Right atrium auricular region (tissue), 2 donors: ENCODE results near the gene DDX59. TPM values are rescaled to one million over a fixed set of nuclear protein-coding genes. Genes with fewer than 3 reads are reported as not detected.

Experiments used
- DNase-seq: peaks from one replicate; pipeline ENCODE4 v3.0.0-alpha.2; 2019; ENCODE audit warnings: low spot score
- H3K27ac ChIP-seq, 2 donors: fragments of 200-600 bp; sonication (generic); 1 replicate in 1 of 2; 2 replicates in 1 of 2; pipeline ENCODE4 v1.5.1; 2016 to 2019
- H3K27me3 ChIP-seq, 2 donors: fragments of 200-600 bp; sonication (generic); one replicate each; pipeline versions ENCODE4 v1.5.1 to v1.6.0; 2017 to 2019
- H3K36me3 ChIP-seq: fragments of 200-600 bp; sonication (generic); one replicate; pipeline ENCODE4 v1.5.1; 2016
- H3K4me1 ChIP-seq, 2 donors: fragments of 200-600 bp; sonication (generic); one replicate each; pipeline versions ENCODE4 v1.5.1 to v1.6.0; 2017 to 2019
- H3K4me3 ChIP-seq, 2 donors: fragments of 200-600 bp; sonication (generic); 1 replicate in 1 of 2; 2 replicates in 1 of 2; pipeline ENCODE4 v1.5.1; 2017 to 2019; ENCODE audit warnings: mild to moderate bottlenecking in 1 of 2, moderate library complexity in 1 of 2
- H3K9me3 ChIP-seq, 2 donors: fragments of 200-600 bp; sonication (generic); one replicate each; pipeline ENCODE4 v1.5.1; 2019
- total RNA-seq, 2 donors: library from RNA; depleted of rRNA; stranded (reverse); fragments of >200 nt; gene quantifications; one replicate each; pipeline ENCODE4 v1.1.0, GENCODE V29; 2016
- TF ChIP-seq, protein P1 (sequence below), 2 donors: fragments of 200-600 bp; sonication (generic); IDR thresholded peaks; one replicate each; pipeline ENCODE4 v1.5.1; 2019; ENCODE audit warnings: antibody characterized with exemption in 2 of 2

Gene DDX59
- total RNA-seq, 2 donors from 2014 or later = 13.4 to 21.5 TPM

- no peak for DNase-seq
- TF ChIP-seq, protein P1, sequence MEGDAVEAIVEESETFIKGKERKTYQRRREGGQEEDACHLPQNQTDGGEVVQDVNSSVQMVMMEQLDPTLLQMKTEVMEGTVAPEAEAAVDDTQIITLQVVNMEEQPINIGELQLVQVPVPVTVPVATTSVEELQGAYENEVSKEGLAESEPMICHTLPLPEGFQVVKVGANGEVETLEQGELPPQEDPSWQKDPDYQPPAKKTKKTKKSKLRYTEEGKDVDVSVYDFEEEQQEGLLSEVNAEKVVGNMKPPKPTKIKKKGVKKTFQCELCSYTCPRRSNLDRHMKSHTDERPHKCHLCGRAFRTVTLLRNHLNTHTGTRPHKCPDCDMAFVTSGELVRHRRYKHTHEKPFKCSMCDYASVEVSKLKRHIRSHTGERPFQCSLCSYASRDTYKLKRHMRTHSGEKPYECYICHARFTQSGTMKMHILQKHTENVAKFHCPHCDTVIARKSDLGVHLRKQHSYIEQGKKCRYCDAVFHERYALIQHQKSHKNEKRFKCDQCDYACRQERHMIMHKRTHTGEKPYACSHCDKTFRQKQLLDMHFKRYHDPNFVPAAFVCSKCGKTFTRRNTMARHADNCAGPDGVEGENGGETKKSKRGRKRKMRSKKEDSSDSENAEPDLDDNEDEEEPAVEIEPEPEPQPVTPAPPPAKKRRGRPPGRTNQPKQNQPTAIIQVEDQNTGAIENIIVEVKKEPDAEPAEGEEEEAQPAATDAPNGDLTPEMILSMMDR (IDR thresholded peaks at IDR 0.05) = no peak
- no peaks in the 10 kb centered on the region for H3K9me3 ChIP-seq
- H3K36me3 ChIP-seq = no peaks in the 10 kb centered on the region
- H3K27ac ChIP-seq = no peak overlapping the region
- no peak overlapping the region for H3K4me3 ChIP-seq
- no peaks in the 10 kb centered on the region for H3K27me3 ChIP-seq
- H3K4me1 ChIP-seq = no peaks in the 10 kb centered on the region
Observed at GRCh38 chr1:200707116-200707515, 37.4 kb upstream of the DDX59 start.

DNA sequence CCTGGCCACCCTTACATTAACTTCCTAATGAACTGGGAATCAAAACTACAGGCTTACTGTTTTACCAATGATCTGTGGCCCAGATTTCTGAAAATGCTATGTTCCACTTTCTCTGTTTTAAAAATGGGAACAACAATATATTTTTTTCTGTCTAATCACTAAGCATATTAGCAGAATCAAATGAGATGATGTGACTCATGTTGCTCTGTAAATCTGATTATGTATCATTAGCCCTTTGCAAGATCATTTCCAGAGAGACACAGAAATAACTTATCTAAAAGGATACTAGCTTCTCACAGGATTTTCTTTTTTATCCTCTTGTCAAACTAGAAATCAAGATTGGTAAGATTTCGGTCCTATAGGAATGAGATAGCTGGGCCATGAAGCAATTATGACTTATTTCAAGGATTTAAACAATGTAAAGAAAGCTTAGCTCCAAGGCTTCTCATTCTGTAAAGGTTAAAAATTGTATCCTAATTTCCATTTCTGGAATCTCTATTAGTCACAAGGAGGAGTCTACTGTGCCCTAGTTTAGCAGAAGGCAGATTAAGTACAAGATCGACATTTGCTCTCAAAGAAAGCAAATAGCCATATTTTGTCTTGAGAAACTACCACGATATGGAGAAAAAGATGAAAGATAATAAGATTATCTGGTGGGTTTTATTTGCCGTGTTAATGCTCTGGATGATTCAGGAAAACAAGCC, 36.6 kb upstream of the DDX59 start:
- Histone ChIP-seq H3K27ac (no peak overlapping the region), H3K4me1 (no peaks in the 10 kb centered on the region), H3K4me3 (no peak overlapping the region), H3K36me3 (no peaks in the 10 kb centered on the region), H3K27me3 (no peaks in the 10 kb centered on the region), H3K9me3 (no peaks in the 10 kb centered on the region)
- TF ChIP-seq, protein P1 (IDR thresholded peaks at IDR 0.05) = no peak
- no peak for DNase-seq

DNA sequence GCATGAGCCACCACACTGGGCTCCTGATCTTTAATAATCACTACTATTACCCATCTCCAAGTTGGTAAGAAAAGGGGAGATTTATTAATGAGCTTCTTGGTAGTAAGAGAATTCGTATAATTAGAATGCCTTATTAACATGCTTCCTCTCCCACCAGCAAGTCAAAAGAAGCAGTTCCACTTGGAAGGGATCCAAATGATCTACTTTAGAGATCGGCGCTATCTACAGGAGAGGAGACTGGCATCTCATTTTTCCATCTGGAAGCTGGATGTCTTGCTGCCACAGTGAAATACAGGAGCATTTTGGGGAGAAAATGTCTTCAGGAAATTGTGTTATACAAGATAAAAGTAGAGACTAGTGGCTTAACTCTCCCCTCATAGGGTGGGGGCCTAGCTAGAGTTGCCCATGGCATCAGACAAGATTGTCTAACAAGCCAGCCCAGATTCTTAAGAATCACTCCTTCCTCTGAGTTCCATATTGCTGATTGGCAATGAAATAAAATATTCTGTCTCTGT, 35.3 kb upstream of the DDX59 start:
- H3K36me3 ChIP-seq = no peaks in the 10 kb centered on the region
- H3K27me3 ChIP-seq = no peaks in the 10 kb centered on the region
- DNase-seq = no peak
- H3K27ac ChIP-seq = no peak overlapping the region
- TF ChIP-seq, protein P1 (IDR thresholded peaks at IDR 0.05) = no peak
- H3K4me3 ChIP-seq = no peak overlapping the region
- no peaks in the 10 kb centered on the region for H3K9me3 ChIP-seq
- no peaks in the 10 kb centered on the region for H3K4me1 ChIP-seq

DNA sequence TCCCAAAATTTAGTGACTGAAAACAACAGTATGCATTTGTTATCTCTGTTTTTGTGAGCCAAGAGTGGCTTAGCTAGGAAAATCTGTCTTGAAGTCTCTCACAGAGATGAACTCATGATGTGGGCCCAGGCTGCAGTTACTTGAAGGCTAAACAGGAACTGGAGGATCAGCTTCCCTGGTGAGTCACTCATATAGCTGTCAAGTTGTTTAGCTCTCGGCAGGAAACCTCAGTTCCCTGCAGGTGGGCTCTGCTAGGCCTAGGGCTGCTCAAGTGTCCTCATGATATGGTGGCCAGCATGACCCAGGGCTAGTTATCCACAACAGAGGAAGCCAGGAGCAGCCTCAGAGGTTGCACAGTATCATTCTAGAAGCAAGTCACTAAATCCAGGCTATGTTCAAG, 30.2 kb upstream of the DDX59 start:
- no peak for DNase-seq
- H3K27ac ChIP-seq = no peak overlapping the region
- TF ChIP-seq, protein P1 (IDR thresholded peaks at IDR 0.05) = no peak
- no peaks in the 10 kb centered on the region for H3K27me3 ChIP-seq
- H3K9me3 ChIP-seq = no peaks in the 10 kb centered on the region
- no peaks in the 10 kb centered on the region for H3K4me1 ChIP-seq
- no peaks in the 10 kb centered on the region for H3K36me3 ChIP-seq
- H3K4me3 ChIP-seq = no peak overlapping the region

GRCh38 chr1:200694738-200695137, 25.0 kb upstream of the DDX59 start:
- H3K4me1 ChIP-seq = no peaks in the 10 kb centered on the region
- H3K9me3 ChIP-seq = no peaks in the 10 kb centered on the region
- no peaks in the 10 kb centered on the region for H3K36me3 ChIP-seq
- H3K4me3 ChIP-seq = no peak overlapping the region
- TF ChIP-seq, protein P1 (IDR thresholded peaks at IDR 0.05) = no peak
- H3K27ac ChIP-seq = no peak overlapping the region
- DNase-seq = no peak
- no peaks in the 10 kb centered on the region for H3K27me3 ChIP-seq

DNA sequence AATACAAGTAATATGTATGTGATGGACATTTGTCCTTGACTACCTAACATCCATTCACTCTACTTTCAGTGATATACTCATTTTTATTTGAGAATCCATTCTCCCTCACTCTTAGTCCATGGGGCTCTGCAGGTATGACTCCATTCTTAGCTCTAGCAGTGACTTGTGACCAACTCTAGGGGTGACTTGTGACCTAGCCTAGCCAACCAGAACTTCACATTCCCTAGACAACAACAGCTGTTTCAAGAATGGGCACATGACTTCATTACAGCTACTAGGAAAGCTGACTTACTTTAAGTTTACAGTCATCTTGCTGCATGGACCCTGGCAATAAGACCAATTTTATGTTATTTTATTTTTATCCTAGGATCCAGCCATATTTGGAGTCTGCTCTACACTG, 23.6 kb upstream of the DDX59 start:
- DNase-seq = no peak
- Histone ChIP-seq H3K36me3 (no peaks in the 10 kb centered on the region), H3K4me1 (no peaks in the 10 kb centered on the region), H3K4me3 (no peak overlapping the region), H3K27ac (no peak overlapping the region), H3K27me3 (no peaks in the 10 kb centered on the region), H3K9me3 (no peaks in the 10 kb centered on the region)
- TF ChIP-seq, protein P1 (IDR thresholded peaks at IDR 0.05) = no peak
